RWPE1 (cell line): ENCODE data around the gene ZNF628.

Experiments used
- CTCF ChIA-PET: fragments of 350-600 bp; sonication (Branson Sonifier 250); formaldehyde crosslinking; extraction: SDS; loops from one replicate; lab custom pipeline; 2021; lab: Yijun Ruan, JAX
- POLR2A ChIA-PET: fragments of 400-600 bp; formaldehyde crosslinking; extraction: SDS; loops from one replicate; lab custom pipeline; 2020; ENCODE audit warnings: antibody characterized with exemption; ENCODE audit not compliant: low non-redundant PET; lab: Yijun Ruan, JAX
- DNase-seq: peaks from one replicate; pipeline ENCODE4 v3.0.0; 2012; ENCODE audit warnings: low spot score
- H3K27ac ChIP-seq: fragments of 450-650 bp; 2 replicates; pipeline ENCODE4 v1.5.1; 2017
- CTCF ChIP-seq: fragments of 450-650 bp; conservative IDR thresholded peaks from 2 replicates; pipeline ENCODE4 v1.5.1; 2017; ENCODE audit warnings: low read depth, mild to moderate bottlenecking

The ZNF628 gene

DNA sequence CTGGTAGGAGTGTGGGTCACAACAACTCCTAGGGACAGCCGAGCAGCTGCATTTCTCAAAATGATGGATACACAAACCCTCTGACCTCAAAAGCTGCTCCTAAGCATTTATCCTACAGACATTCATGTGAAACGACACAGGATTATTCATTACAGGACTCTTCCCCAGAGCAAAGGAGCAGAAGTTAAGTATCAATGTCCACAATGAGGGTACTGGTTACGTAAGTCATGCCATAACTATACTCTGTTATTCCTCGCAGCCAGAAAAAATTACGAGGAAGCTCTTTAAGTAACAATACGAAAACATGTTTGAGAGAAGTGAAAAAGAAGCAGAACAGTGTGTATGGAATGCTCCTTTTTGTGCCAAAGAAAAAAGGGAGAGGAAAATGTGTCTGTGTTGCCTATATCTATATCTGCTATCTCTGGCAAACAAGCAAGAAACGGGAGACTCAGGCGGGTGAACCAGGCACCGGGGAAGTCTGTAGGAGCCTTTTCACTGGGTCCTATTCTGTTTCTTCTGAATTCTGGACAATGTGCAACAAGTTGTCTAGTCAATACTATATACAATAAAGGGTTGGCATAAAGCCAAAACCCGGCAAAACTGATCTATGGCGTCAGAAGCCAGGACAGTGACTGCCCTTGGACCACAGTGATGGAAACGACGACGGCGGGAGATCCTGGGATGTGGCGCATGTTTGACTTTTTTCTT lies 16.3 kb upstream of the ZNF628 start:
- CTCF ChIA-PET, result no interaction called here

GRCh38 chr19:55460670-55461258 lies 15.7 kb upstream of the ZNF628 start:
- CTCF ChIA-PET, result interaction anchor here (0.6 kb wide), 1 partner anchor 258 kb away, joined by 3 read pairs; no protein-coding TSS in a partner anchor
- POLR2A ChIA-PET, result interaction anchor here (0.6 kb wide), 1 partner anchor 120 kb away, joined by 3 read pairs; the partner anchor contains the start of gene ZNF579
- peak overlapping the region; percentile 88 for H3K27ac ChIP-seq
- no peak for TF ChIP-seq CTCF
- DNase-seq, result peak; percentile 67

More for the DNA sequence above, 16.3 kb upstream of the ZNF628 start:
- no peak for TF ChIP-seq CTCF
- peak overlapping the region; percentile 88 for H3K27ac ChIP-seq
- no peak for DNase-seq
- POLR2A ChIA-PET, result no interaction called here

- H3K27ac ChIP-seq, result peak within 1 kb of the TSS; percentile 88
- TF ChIP-seq CTCF, result no peak
- ChIA-PET CTCF (interaction anchor here (0.6 kb wide), 1 partner anchor 259 kb away, joined by 3 read pairs; no protein-coding TSS in a partner anchor), POLR2A (interaction anchor here (0.6 kb wide), 1 partner anchor 119 kb away, joined by 3 read pairs; the partner anchor contains the start of gene ZNF579)
- DNase-seq, result peak; percentile 99
Observed at GRCh38 chr19:55461259-55461973, 15.0 kb upstream of the ZNF628 start, which contains the start of gene ISOC2. Gene ISOC2, minus strand, starts transcription at chr19:55461642. Its CDS starts 5,156 bp downstream, at chr19:55456486.

DNA sequence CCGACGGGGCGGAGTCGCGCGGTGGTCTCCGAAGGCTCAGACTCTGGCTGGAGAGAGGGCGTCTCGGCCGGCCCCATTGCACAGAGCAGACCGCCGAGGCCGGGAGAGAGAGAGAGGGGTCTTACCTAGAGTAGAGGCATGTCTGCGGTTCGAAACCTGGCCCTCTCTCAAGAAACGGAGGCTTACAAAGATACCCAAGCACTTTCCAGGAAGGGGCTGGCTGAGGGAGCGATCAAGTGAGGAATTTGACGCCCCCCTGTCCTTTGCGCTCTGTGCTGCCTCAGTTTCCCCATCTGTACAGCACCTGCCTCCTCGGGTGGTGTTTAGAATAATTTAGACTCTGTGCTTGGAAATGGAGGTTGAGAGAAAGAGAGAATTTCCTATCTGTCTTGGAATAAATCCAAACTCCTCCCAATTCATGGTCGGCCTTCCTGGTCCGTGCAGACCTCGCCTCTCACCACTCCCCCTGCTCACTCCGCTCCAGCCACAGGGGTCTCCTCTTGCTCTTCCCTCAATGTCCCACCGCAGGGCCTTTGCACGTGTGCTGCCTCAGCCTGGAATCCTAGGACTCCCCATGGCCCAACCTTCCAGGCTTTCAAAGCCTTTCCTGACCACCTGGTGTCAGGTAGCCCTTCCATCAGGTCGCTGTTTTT lies 14.3 kb upstream of the ZNF628 start:
- no peak for TF ChIP-seq CTCF
- DNase-seq, result no peak
- H3K27ac ChIP-seq, result peak overlapping the region; percentile 88
- ChIA-PET CTCF (no interaction called here), POLR2A (no interaction called here)

- no peak for DNase-seq
- TF ChIP-seq CTCF, result no peak
- CTCF ChIA-PET, result interaction anchor here (0.6 kb wide), 1 partner anchor 103 kb away, joined by 4 read pairs; no protein-coding TSS in a partner anchor
- POLR2A ChIA-PET, result interaction anchor here (0.6 kb wide), 1 partner anchor 187 kb away, joined by 6 read pairs; no protein-coding TSS in a partner anchor
- H3K27ac ChIP-seq, result peak overlapping the region; percentile 88
Observed at GRCh38 chr19:55462722-55463121, 13.7 kb upstream of the ZNF628 start.

DNA sequence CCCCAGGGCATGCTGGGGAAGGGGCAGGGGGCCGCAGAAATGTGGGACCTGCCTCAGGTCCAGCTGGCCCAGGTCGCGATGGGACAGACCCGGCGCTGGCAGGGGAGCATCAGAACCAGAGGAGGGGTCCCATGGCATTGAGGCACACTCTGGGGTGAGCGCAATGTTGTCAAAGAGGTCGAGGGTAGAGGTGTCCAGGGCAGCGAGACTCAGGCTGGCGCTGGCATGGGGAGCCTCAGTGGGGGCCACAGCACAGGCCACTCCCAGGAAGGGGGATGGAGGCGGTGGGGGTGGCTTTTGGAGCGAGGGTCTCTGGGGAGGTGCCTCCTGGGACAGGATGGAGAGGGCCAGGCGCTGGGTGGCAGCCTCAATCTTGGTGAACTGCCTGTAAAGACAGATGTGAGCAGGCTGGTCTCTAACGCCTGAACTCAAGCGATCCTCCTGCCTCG lies 12.8 kb upstream of the ZNF628 start:
- no peak overlapping the region for H3K27ac ChIP-seq
- ChIA-PET POLR2A (no interaction called here), CTCF (no interaction called here)
- TF ChIP-seq CTCF, result no peak
- no peak for DNase-seq
